SK-N-SH (cell line): ENCODE data around the gene PLEKHD1.

Source experiments
- CTCF ChIP-seq: fragments of 200-600 bp; sonication (generic); IDR thresholded peaks from 2 replicates; pipeline ENCODE4 v1.6.1; 2017; ENCODE audit warnings: antibody characterized with exemption, mild to moderate bottlenecking, moderate library complexity
- FOXM1 ChIP-seq: IDR thresholded peaks from 2 replicates; pipeline ENCODE4 v1.4.0; 2012; ENCODE audit warnings: low read depth, mild to moderate bottlenecking
- MAX ChIP-seq: IDR thresholded peaks from 2 replicates; pipeline ENCODE4 v1.4.0; 2012; ENCODE audit warnings: low read depth
- MXI1 ChIP-seq: IDR thresholded peaks from 2 replicates; pipeline ENCODE4 v1.6.1; 2012; ENCODE audit warnings: mild to moderate bottlenecking, low read depth, low read length, improper control_type of control experiment
- RAD21 ChIP-seq: IDR thresholded peaks from 2 replicates; pipeline ENCODE4 v1.6.1; 2012; ENCODE audit warnings: mild to moderate bottlenecking, low read length
- RFX5 ChIP-seq: IDR thresholded peaks from 2 replicates; pipeline ENCODE4 v1.6.1; 2012; ENCODE audit warnings: mild to moderate bottlenecking, improper control_type of control experiment, low read length
- SIN3A ChIP-seq: IDR thresholded peaks from 2 replicates; pipeline ENCODE4 v1.6.1; 2012; ENCODE audit warnings: low read depth, mild to moderate bottlenecking, low read length, moderate library complexity, borderline replicate concordance
- TCF12 ChIP-seq: IDR thresholded peaks from 2 replicates; pipeline ENCODE4 v1.4.0; 2012
- USF1 ChIP-seq: IDR thresholded peaks from 2 replicates; pipeline ENCODE4 v1.4.0; 2012; ENCODE audit warnings: low read depth, borderline replicate concordance

GRCh38 chr14:69493791-69494190 is 9.3 kb downstream of the PLEKHD1 start:
- TF ChIP-seq CTCF, result no peak
- TF ChIP-seq MAX, result no peak
- TF ChIP-seq RAD21, result no peak
- no peak for TF ChIP-seq RFX5
- no peak for TF ChIP-seq TCF12
- TF ChIP-seq SIN3A, result no peak
- TF ChIP-seq FOXM1, result no peak
- no peak for TF ChIP-seq USF1
- TF ChIP-seq MXI1, result peak; percentile 28; the same call in 1 of the 2 replicates
